Mesendoderm (in vitro differentiated cells): ENCODE measurements around the gene RAD50.

Experiments used
- DNase-seq: peaks from one replicate; pipeline ENCODE4 v3.0.0; 2013
- H2AK5ac ChIP-seq: 2 replicates; pipeline ENCODE4 v1.6.1; 2013; ENCODE audit warnings: low read length, inconsistent platforms
- H2BK120ac ChIP-seq: 2 replicates; pipeline ENCODE4 v1.6.1; 2013; ENCODE audit warnings: low read depth, mild to moderate bottlenecking, low read length, moderate library complexity, mixed read lengths
- H2BK15ac ChIP-seq: replicated peaks from 2 replicates; pipeline ENCODE4 v1.6.1; 2013; ENCODE audit warnings: low read depth, mild to moderate bottlenecking, moderate library complexity
- H2BK5ac ChIP-seq: 2 replicates; pipeline ENCODE4 v1.6.1; 2013; ENCODE audit warnings: low read length, inconsistent platforms
- H3K18ac ChIP-seq: 2 replicates; pipeline ENCODE4 v1.6.1; 2013; ENCODE audit warnings: mild to moderate bottlenecking, low read length, mixed read lengths
- H3K23ac ChIP-seq: one replicate; pipeline ENCODE4 v1.6.1; 2013; ENCODE audit warnings: low read length
- H3K27ac ChIP-seq: 2 replicates; pipeline ENCODE4 v1.5.1; 2013; ENCODE audit warnings: low read depth, mild to moderate bottlenecking, inconsistent platforms, low read length, moderate library complexity
- H3K27me3 ChIP-seq: 2 replicates; pipeline ENCODE4 v1.6.1; 2013; ENCODE audit warnings: low read length, control low read depth, mild to moderate bottlenecking, inconsistent platforms; ENCODE audit not compliant: insufficient read depth, poor library complexity
- H3K36me3 ChIP-seq: 2 replicates; pipeline ENCODE4 v1.6.1; 2013; ENCODE audit warnings: low read length, inconsistent platforms; ENCODE audit not compliant: control insufficient read depth, insufficient read depth
- H3K4ac ChIP-seq: one replicate; pipeline ENCODE4 v1.6.1; 2013; ENCODE audit warnings: low read depth, mild to moderate bottlenecking, low read length, moderate library complexity
- H3K4me1 ChIP-seq: 2 replicates; pipeline ENCODE4 v1.6.1; 2013; ENCODE audit warnings: low read depth, low read length, inconsistent platforms; ENCODE audit not compliant: control insufficient read depth
- H3K4me2 ChIP-seq: 2 replicates; pipeline ENCODE4 v1.6.1; 2013; ENCODE audit warnings: low read length
- H3K4me3 ChIP-seq: 2 replicates; pipeline ENCODE4 v1.5.1; 2013; ENCODE audit warnings: mild to moderate bottlenecking, low read length
- H3K56ac ChIP-seq: one replicate; pipeline ENCODE4 v1.6.1; 2013; ENCODE audit warnings: low read length
- H3K79me1 ChIP-seq: 2 replicates; pipeline ENCODE4 v1.6.1; 2013; ENCODE audit warnings: low read length, inconsistent platforms
- H3K79me2 ChIP-seq: 2 replicates; pipeline ENCODE4 v1.6.1; 2013; ENCODE audit warnings: mild to moderate bottlenecking, low read length; ENCODE audit not compliant: control insufficient read depth, insufficient read depth
- H3K9ac ChIP-seq: 2 replicates; pipeline ENCODE4 v1.6.1; 2013; ENCODE audit warnings: low read length, inconsistent platforms
- H4K5ac ChIP-seq: one replicate; pipeline ENCODE4 v1.6.1; 2013; ENCODE audit warnings: low read length
- H4K8ac ChIP-seq: one replicate; pipeline ENCODE4 v1.6.1; 2013; ENCODE audit warnings: low read depth, mild to moderate bottlenecking, control low read depth, low read length, moderate library complexity
- WGBS: extraction: QIAGEN DNeasy Blood & Tissue Kit; methylation state at CpG from one replicate; pipeline ENCODE4 v1.1.7; 2013; ENCODE audit warnings: low lambda C conversion rate, missing lambda C conversion rate; ENCODE audit not compliant: insufficient coverage; ENCODE audit errors: extremely low coverage; 5-methylcytosine and 5-hydroxymethylcytosine counted together

RAD50 gene

DNA sequence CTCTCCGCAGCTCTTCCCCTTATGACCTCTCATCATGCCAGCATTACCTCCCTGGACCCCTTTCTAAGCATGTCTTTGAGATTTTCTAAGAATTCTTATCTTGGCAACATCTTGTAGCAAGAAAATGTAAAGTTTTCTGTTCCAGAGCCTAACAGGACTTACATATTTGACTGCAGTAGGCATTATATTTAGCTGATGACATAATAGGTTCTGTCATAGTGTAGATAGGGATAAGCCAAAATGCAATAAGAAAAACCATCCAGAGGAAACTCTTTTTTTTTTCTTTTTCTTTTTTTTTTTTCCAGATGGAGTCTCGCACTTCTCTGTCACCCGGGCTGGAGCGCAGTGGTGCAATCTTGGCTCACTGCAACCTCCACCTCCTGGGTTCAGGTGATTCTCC is 80.5 kb downstream of the RAD50 start:
- Histone ChIP-seq H3K23ac (no peak overlapping the region), H2BK15ac (no peak overlapping the region), H3K4me2 (no peak overlapping the region), H3K36me3 (peaks cover 2% of the 10 kb centered on the region), H3K4ac (no peak overlapping the region), H2BK120ac (no peak overlapping the region), H3K27ac (no peak overlapping the region), H2AK5ac (no peak overlapping the region), H4K5ac (no peak overlapping the region), H3K79me1 (no peaks in the 10 kb centered on the region), H2BK5ac (no peak overlapping the region), H3K27me3 (no peaks in the 10 kb centered on the region), H3K79me2 (no peaks in the 10 kb centered on the region), H3K18ac (no peak overlapping the region), H3K4me3 (no peak overlapping the region), H3K9ac (no peak overlapping the region), H4K8ac (no peak overlapping the region), H3K56ac (no peak overlapping the region), H3K4me1 (no peaks in the 10 kb centered on the region)
- no peak for DNase-seq
- WGBS = no CpG with 5 or more reads among the region's 4 CpGs

DNA sequence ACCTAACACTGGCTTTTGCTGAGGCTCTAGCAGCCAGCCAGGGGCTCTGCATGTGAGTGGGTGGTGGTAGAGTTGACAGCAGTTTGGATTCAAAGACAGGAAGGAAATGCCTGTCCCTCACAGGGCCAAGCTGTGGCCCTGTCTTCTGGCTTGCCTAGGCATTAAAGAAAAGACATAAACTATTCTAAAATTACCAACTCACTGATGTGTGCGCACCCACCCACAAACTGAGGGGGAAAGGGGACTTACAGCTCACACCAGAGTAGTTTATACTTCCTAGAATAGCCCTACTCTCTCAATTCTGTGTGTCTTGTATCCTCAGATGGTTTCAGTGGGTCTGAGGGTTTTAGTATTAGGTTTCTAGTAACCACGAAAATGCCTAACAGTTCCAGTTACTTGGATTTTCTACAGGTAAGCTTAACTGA is 82.9 kb downstream of the RAD50 start:
- H4K8ac ChIP-seq = no peak overlapping the region
- no peak overlapping the region for H3K9ac ChIP-seq
- no peak overlapping the region for H3K4me3 ChIP-seq
- no peak overlapping the region for H2BK120ac ChIP-seq
- H3K23ac ChIP-seq = no peak overlapping the region
- no peak overlapping the region for H2BK5ac ChIP-seq
- no peak overlapping the region for H2BK15ac ChIP-seq
- H3K79me2 ChIP-seq = no peaks in the 10 kb centered on the region
- no peak overlapping the region for H4K5ac ChIP-seq
- H3K27ac ChIP-seq = no peak overlapping the region
- H2AK5ac ChIP-seq = no peak overlapping the region
- no peaks in the 10 kb centered on the region for H3K27me3 ChIP-seq
- H3K79me1 ChIP-seq = no peaks in the 10 kb centered on the region
- no CpG with 5 or more reads among the region's 2 CpGs for WGBS
- H3K4me1 ChIP-seq = no peaks in the 10 kb centered on the region
- H3K36me3 ChIP-seq = peaks cover 2% of the 10 kb centered on the region
- no peak overlapping the region for H3K4me2 ChIP-seq
- no peak overlapping the region for H3K18ac ChIP-seq
- no peak for DNase-seq
- no peak overlapping the region for H3K56ac ChIP-seq
- H3K4ac ChIP-seq = no peak overlapping the region

DNA sequence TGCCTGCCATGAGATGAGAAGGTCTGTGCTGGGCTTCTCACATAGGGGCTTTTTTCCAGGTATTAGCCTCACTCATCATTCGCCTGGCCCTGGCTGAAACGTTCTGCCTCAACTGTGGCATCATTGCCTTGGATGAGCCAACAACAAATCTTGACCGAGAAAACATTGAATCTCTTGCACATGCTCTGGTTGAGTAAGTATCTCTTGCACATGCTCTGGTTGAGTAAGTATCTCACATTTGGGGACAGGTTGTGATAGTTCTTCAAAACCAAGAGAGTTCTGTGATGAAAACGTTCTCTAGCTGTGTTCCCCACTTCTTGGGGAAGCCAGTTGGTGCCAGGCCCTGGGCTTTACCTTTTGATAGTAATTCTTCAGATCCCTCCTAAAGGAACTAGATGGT is 83.8 kb downstream of the RAD50 start:
- no peak overlapping the region for H3K4me2 ChIP-seq
- no peak overlapping the region for H2BK5ac ChIP-seq
- no peaks in the 10 kb centered on the region for H3K79me2 ChIP-seq
- H4K5ac ChIP-seq = no peak overlapping the region
- no peak overlapping the region for H3K4ac ChIP-seq
- H3K9ac ChIP-seq = no peak overlapping the region
- H2BK120ac ChIP-seq = no peak overlapping the region
- no peak overlapping the region for H3K27ac ChIP-seq
- no peak overlapping the region for H2AK5ac ChIP-seq
- no peak overlapping the region for H2BK15ac ChIP-seq
- H3K23ac ChIP-seq = no peak overlapping the region
- no peaks in the 10 kb centered on the region for H3K4me1 ChIP-seq
- H3K18ac ChIP-seq = no peak overlapping the region
- H3K56ac ChIP-seq = no peak overlapping the region
- H4K8ac ChIP-seq = no peak overlapping the region
- no peak for DNase-seq
- no peaks in the 10 kb centered on the region for H3K79me1 ChIP-seq
- no CpG with 5 or more reads among the region's 4 CpGs for WGBS
- peaks cover 2% of the 10 kb centered on the region for H3K36me3 ChIP-seq
- H3K4me3 ChIP-seq = no peak overlapping the region
- H3K27me3 ChIP-seq = no peaks in the 10 kb centered on the region

DNA sequence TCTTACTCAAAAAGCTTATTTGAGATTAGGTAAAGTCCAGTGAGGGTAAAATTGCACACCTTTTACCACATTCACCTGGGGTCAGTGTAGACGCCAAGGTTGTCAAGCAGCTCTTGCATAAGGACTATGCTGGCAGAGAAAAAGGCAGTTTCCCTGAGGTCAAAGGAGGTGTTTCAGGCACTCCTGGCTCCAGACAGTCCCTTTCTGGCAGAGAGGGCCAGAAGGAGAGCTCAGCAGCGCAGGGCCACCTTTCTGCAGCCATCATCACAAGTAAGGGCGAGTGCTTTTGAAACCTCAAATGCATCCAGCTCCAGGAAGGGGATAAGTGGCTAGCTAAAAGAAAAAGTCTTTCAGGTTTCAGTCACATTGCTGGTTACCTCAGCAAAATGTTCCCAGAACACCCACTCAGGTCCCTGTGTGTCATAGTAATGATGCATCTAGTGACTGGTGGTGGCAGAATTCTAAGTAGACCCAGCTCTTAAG is 84.5 kb downstream of the RAD50 start:
- Histone ChIP-seq H3K36me3 (peaks cover 2% of the 10 kb centered on the region), H3K9ac (no peak overlapping the region)

DNA sequence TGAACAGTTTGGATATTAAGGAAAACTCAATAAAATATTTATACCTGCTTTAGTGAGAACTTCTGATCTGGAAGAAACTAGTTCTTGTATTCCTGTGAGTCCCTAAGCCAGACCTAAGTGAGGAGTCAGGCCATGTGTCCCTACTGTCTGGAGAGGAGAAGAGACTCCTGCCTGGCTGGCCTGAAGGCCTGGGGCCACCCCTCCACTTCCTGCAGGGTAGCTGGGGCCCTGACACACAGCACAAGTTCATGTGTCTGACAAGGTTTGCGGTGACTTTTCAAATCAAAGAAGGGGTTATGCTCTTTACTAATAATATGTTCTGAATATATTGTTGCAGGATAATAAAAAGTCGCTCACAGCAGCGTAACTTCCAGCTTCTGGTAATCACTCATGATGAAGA is 85.1 kb downstream of the RAD50 start:
- Histone ChIP-seq H3K36me3 (peaks cover 2% of the 10 kb centered on the region), H3K27ac (no peak overlapping the region), H3K4me2 (no peak overlapping the region), H3K79me2 (no peaks in the 10 kb centered on the region), H3K4ac (no peak overlapping the region), H4K5ac (no peak overlapping the region), H2BK15ac (no peak overlapping the region), H2BK5ac (no peak overlapping the region), H3K23ac (no peak overlapping the region), H3K4me1 (no peaks in the 10 kb centered on the region), H3K18ac (no peak overlapping the region), H3K27me3 (no peaks in the 10 kb centered on the region), H3K9ac (no peak overlapping the region), H3K56ac (no peak overlapping the region), H2AK5ac (no peak overlapping the region), H2BK120ac (no peak overlapping the region), H4K8ac (no peak overlapping the region), H3K4me3 (no peak overlapping the region), H3K79me1 (no peaks in the 10 kb centered on the region)
- no CpG with 5 or more reads among the region's 3 CpGs for WGBS
- DNase-seq = no peak

More for the DNA sequence above, 84.5 kb downstream of the RAD50 start:
- Histone ChIP-seq H3K4me2 (no peak overlapping the region), H2BK5ac (no peak overlapping the region), H3K23ac (no peak overlapping the region), H3K4me1 (no peaks in the 10 kb centered on the region), H4K5ac (no peak overlapping the region), H3K4me3 (no peak overlapping the region), H3K79me1 (no peaks in the 10 kb centered on the region), H4K8ac (no peak overlapping the region), H2BK120ac (no peak overlapping the region), H3K27me3 (no peaks in the 10 kb centered on the region), H2AK5ac (no peak overlapping the region), H2BK15ac (no peak overlapping the region), H3K18ac (no peak overlapping the region), H3K4ac (no peak overlapping the region), H3K56ac (no peak overlapping the region), H3K79me2 (no peaks in the 10 kb centered on the region), H3K27ac (no peak overlapping the region)
- DNase-seq = no peak
- WGBS = no CpG with 5 or more reads among the region's 3 CpGs

DNA sequence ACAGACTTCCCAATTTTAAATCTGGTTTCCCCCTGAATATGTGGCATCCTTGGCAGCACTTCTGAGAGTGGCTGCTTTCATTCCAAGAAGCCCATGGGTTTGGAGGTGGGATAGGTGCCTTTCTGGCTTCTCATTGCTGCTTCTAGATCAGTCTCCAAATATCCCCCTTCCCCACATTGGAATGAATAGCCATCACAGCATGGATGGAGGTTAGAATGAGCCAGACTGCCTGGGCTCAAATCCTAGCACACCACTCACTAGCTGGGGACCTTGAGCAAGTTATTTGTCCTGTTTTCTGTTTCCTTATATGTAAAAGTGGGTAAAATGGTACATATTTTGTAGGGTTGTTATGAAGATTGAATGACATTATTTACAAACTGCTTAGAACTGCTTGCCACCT is 87.4 kb downstream of the RAD50 start:
- no peak overlapping the region for H4K5ac ChIP-seq
- no peak overlapping the region for H3K27ac ChIP-seq
- H3K23ac ChIP-seq = no peak overlapping the region
- H3K9ac ChIP-seq = no peak overlapping the region
- H2AK5ac ChIP-seq = no peak overlapping the region
- H2BK5ac ChIP-seq = no peak overlapping the region
- no peak overlapping the region for H3K56ac ChIP-seq
- no peak overlapping the region for H3K18ac ChIP-seq
- no peak overlapping the region for H2BK15ac ChIP-seq
- no peaks in the 10 kb centered on the region for H3K79me2 ChIP-seq
- H3K4ac ChIP-seq = no peak overlapping the region
- H3K4me1 ChIP-seq = no peaks in the 10 kb centered on the region
- H3K4me3 ChIP-seq = no peak overlapping the region
- DNase-seq = no peak
- H2BK120ac ChIP-seq = no peak overlapping the region
- H3K27me3 ChIP-seq = no peaks in the 10 kb centered on the region
- no peaks in the 10 kb centered on the region for H3K79me1 ChIP-seq
- H3K36me3 ChIP-seq = no peaks in the 10 kb centered on the region
- no peak overlapping the region for H4K8ac ChIP-seq
- no peak overlapping the region for H3K4me2 ChIP-seq
